Smooth muscle cell (in vitro differentiated cells): ENCODE data around the gene LEF1. TPM values are rescaled to one million over a fixed set of nuclear protein-coding genes. Genes with fewer than 3 reads are reported as not detected.

Experiments used
- DNase-seq: peaks from one replicate; lab custom pipeline; 2025; ENCODE audit not compliant: unreplicated experiment; lab: John Stamatoyannopoulos, UW
- H2AFZ ChIP-seq: fragments of 200-600 bp; sonication (generic); 2 replicates; pipeline ENCODE4 v1.6.0; 2016; ENCODE audit warnings: antibody characterized with exemption, low read depth, mild to moderate bottlenecking
- H3F3A ChIP-seq: fragments of 200-600 bp; sonication (generic); 2 replicates; pipeline ENCODE4 v1.6.0; 2017; ENCODE audit warnings: antibody characterized with exemption, low read depth
- H3K27ac ChIP-seq: fragments of 200-600 bp; sonication (generic); 2 replicates; pipeline ENCODE4 v1.5.1; 2016; ENCODE audit warnings: low read depth, mild to moderate bottlenecking
- H3K27me3 ChIP-seq: fragments of 200-600 bp; sonication (generic); 2 replicates; pipeline ENCODE4 v1.6.1; 2016; ENCODE audit warnings: low read depth, mild to moderate bottlenecking
- H3K36me3 ChIP-seq: fragments of 200-600 bp; sonication (generic); 2 replicates; pipeline ENCODE4 v1.5.1; 2016; ENCODE audit warnings: low read depth
- H3K4me1 ChIP-seq: fragments of 200-600 bp; sonication (generic); 2 replicates; pipeline ENCODE4 v1.5.1; 2016; ENCODE audit warnings: low read depth
- H3K4me2 ChIP-seq: fragments of 200-600 bp; sonication (generic); 2 replicates; pipeline ENCODE4 v1.6.0; 2016; ENCODE audit warnings: mild to moderate bottlenecking
- H3K4me3 ChIP-seq: fragments of 200-600 bp; sonication (generic); 2 replicates; pipeline ENCODE4 v1.5.1; 2016; ENCODE audit warnings: mild to moderate bottlenecking
- H3K79me2 ChIP-seq: fragments of 200-600 bp; sonication (generic); 2 replicates; pipeline ENCODE4 v1.6.0; 2016; ENCODE audit warnings: low read depth, mild to moderate bottlenecking
- H3K9ac ChIP-seq: fragments of 200-600 bp; sonication (generic); 2 replicates; pipeline ENCODE4 v1.6.0; 2016; ENCODE audit warnings: low read depth
- H3K9me3 ChIP-seq: fragments of 200-600 bp; sonication (generic); replicated peaks from 2 replicates; pipeline ENCODE4 v1.5.1; 2016; ENCODE audit warnings: low read depth
- H4K20me1 ChIP-seq: fragments of 200-600 bp; sonication (generic); 2 replicates; pipeline ENCODE4 v1.6.0; 2016; ENCODE audit warnings: low read depth
- CTCF ChIP-seq: fragments of 200-600 bp; sonication (generic); IDR thresholded peaks from 2 replicates; pipeline ENCODE4 v1.5.1; 2017; ENCODE audit warnings: borderline replicate concordance, mild to moderate bottlenecking, antibody characterized with exemption; ENCODE audit not compliant: insufficient read depth, poor library complexity, severe bottlenecking
- WGBS: methylation state at CpG from one replicate; pipeline ENCODE4 v1.1.7; 2016; ENCODE audit warnings: low lambda C conversion rate; 5-methylcytosine and 5-hydroxymethylcytosine counted together
- polyA plus RNA-seq: library from polyadenylated mRNA; unstranded; fragments of >200 nt; fragmentation: Nextera tagmentation; extraction: Ambion mirVana; gene quantifications from 2 replicates; pipeline ENCODE4 v1.2.1, GENCODE V29; 2016
- total RNA-seq: library from RNA; depleted of rRNA; stranded (reverse); fragments of >200 nt; gene quantifications from 2 replicates; pipeline ENCODE4 v1.2.3, GENCODE V29; 2014

The LEF1 gene
- total and polyA plus RNA-seq, 2 experiments from 2014 or later = 87.3 to 96.2 TPM

GRCh38 chr4:108213308-108213707 is 44.6 kb upstream of the LEF1 start:
- no peaks in the 10 kb centered on the region for H3K27me3 ChIP-seq
- H3K79me2 ChIP-seq = no peaks in the 10 kb centered on the region
- no peak for TF ChIP-seq CTCF
- H3K9me3 ChIP-seq = no peaks in the 10 kb centered on the region
- no peaks in the 10 kb centered on the region for H4K20me1 ChIP-seq
- H3K4me1 ChIP-seq = peaks cover 17% of the 10 kb centered on the region
- H3K36me3 ChIP-seq = no peaks in the 10 kb centered on the region
- H3K27ac ChIP-seq = no peak overlapping the region
- no peaks in the 10 kb centered on the region for H3F3A ChIP-seq
- H3K4me2 ChIP-seq = no peak overlapping the region
- H3K9ac ChIP-seq = no peak overlapping the region
- no peak overlapping the region for H3K4me3 ChIP-seq
- DNase-seq = no peak
- 61% methylated on average over 3 of the region's 3 CpGs for WGBS
- H2AFZ ChIP-seq = no peak overlapping the region

- Histone ChIP-seq H3K9ac (no peak overlapping the region), H3K4me2 (no peak overlapping the region), H3K4me1 (peaks cover 17% of the 10 kb centered on the region), H3K79me2 (no peaks in the 10 kb centered on the region), H3K27ac (no peak overlapping the region), H2AFZ (no peak overlapping the region), H3F3A (no peaks in the 10 kb centered on the region), H3K27me3 (no peaks in the 10 kb centered on the region), H3K9me3 (no peaks in the 10 kb centered on the region), H3K4me3 (no peak overlapping the region), H3K36me3 (no peaks in the 10 kb centered on the region), H4K20me1 (no peaks in the 10 kb centered on the region)
- TF ChIP-seq CTCF = no peak
- 87% methylated on average over 5 of the region's 5 CpGs for WGBS
- no peak for DNase-seq
These were observed 42.5 kb upstream of the LEF1 start for GRCh38 chr4:108210989-108211835.

- Histone ChIP-seq H3K4me1 (peaks cover 17% of the 10 kb centered on the region), H3K79me2 (no peaks in the 10 kb centered on the region), H3K4me3 (no peak overlapping the region), H3K9ac (no peak overlapping the region), H3K4me2 (no peak overlapping the region), H3K36me3 (no peaks in the 10 kb centered on the region), H3K27me3 (no peaks in the 10 kb centered on the region), H3F3A (no peaks in the 10 kb centered on the region), H2AFZ (no peak overlapping the region), H4K20me1 (no peaks in the 10 kb centered on the region), H3K27ac (no peak overlapping the region), H3K9me3 (no peaks in the 10 kb centered on the region)
- no peak for TF ChIP-seq CTCF
- no peak for DNase-seq
- WGBS = 72% methylated on average over 2 of the region's 2 CpGs
These were observed 40.8 kb upstream of the LEF1 start for GRCh38 chr4:108209489-108209888.

DNA sequence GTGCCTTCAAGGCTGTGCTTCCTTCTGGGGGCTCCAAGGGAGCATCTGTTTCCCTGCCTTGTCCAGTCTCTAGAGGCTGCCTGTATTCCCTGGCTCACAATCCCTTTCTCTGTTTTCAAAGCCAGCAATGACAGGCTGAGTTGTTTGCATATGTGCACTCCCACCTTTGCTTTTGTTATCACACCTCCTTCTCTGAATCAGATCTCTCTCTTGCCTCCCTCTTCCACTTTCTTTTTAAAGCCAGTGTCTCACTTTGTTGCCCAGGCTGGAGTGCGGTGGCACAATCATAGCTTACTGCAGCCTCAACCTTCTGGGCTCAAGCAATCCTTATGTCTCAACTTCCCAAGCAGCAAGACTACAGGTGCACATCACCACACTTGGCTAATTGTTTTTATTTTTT is 37.1 kb upstream of the LEF1 start:
- no peak for TF ChIP-seq CTCF
- H3K9me3 ChIP-seq = no peaks in the 10 kb centered on the region
- H3K79me2 ChIP-seq = no peaks in the 10 kb centered on the region
- no peak overlapping the region for H3K4me3 ChIP-seq
- no peaks in the 10 kb centered on the region for H4K20me1 ChIP-seq
- WGBS = 94% methylated on average over 1 of the region's 1 CpG
- H3K9ac ChIP-seq = no peak overlapping the region
- H2AFZ ChIP-seq = no peak overlapping the region
- no peaks in the 10 kb centered on the region for H3K36me3 ChIP-seq
- H3K27me3 ChIP-seq = no peaks in the 10 kb centered on the region
- no peak overlapping the region for H3K4me2 ChIP-seq
- no peak for DNase-seq
- no peak overlapping the region for H3K27ac ChIP-seq
- H3K4me1 ChIP-seq = no peaks in the 10 kb centered on the region
- no peaks in the 10 kb centered on the region for H3F3A ChIP-seq
